Esophagus muscularis mucosa (tissue), 4 donors: ENCODE results near the gene ZNF483. TPM values are rescaled to one million over a fixed set of nuclear protein-coding genes. Genes with fewer than 3 reads are reported as not detected.

Source experiments
- DNase-seq: peaks from one replicate; pipeline ENCODE4 v3.0.0-alpha.2; 2017; ENCODE audit errors: extremely low spot score
- H3K27ac ChIP-seq, 4 donors: fragments of 200-600 bp; sonication (generic); replicated peaks in 1 of 4; 1 replicate in 3 of 4; 2 replicates in 1 of 4; pipeline ENCODE4 v1.5.1; 2016 to 2019; ENCODE audit warnings: mild to moderate bottlenecking in 1 of 4
- H3K27me3 ChIP-seq, 4 donors: fragments of 200-600 bp; sonication (generic); one replicate each; pipeline versions ENCODE4 v1.5.1 to v1.6.0; 2016 to 2019
- H3K36me3 ChIP-seq, 4 donors: fragments of 200-600 bp; sonication (generic); one replicate each; pipeline ENCODE4 v1.5.1; 2016 to 2019
- H3K4me1 ChIP-seq, 4 donors: fragments of 200-600 bp; sonication (generic); one replicate each; pipeline ENCODE4 v1.5.1; 2016 to 2019
- H3K4me3 ChIP-seq, 4 donors: fragments of 200-600 bp; sonication (generic); 1 replicate in 2 of 4; 2 replicates in 2 of 4; pipeline ENCODE4 v1.5.1; 2016 to 2019; ENCODE audit warnings: mild to moderate bottlenecking in 4 of 4, moderate library complexity in 1 of 4
- H3K9me3 ChIP-seq, 4 donors: fragments of 200-600 bp; sonication (generic); 1 replicate in 3 of 4; 2 replicates in 1 of 4; pipeline ENCODE4 v1.5.1; 2016 to 2019
- EP300 ChIP-seq: sonication (generic); formaldehyde crosslinking; IDR thresholded peaks from one replicate; pipeline ENCODE4 v1.6.1; 2017; ENCODE audit warnings: antibody characterized with exemption
- POLR2A ChIP-seq: fragments of 450-650 bp; IDR thresholded peaks from one replicate; pipeline ENCODE4 v1.6.1; 2017; ENCODE audit warnings: antibody characterized with exemption, moderate library complexity, mild to moderate bottlenecking, low read depth
- POLR2AphosphoS5 ChIP-seq, 2 donors: sonication (generic); formaldehyde crosslinking; IDR thresholded peaks; one replicate each; pipeline ENCODE4 v1.6.1; 2017; ENCODE audit warnings: antibody characterized with exemption in 2 of 2
- WGBS: methylation state at CpG from one replicate; pipeline ENCODE4 v1.1.5; 2018; 5-methylcytosine and 5-hydroxymethylcytosine counted together
- intact Hi-C: fragments of 100-400 bp; cut with DNase I; formaldehyde crosslinking; loops from one replicate; pipeline ENCODE4 v1.15.1; 2023
- total RNA-seq, 4 donors: library from RNA; depleted of rRNA; stranded (reverse); fragments of >200 nt; gene quantifications; one replicate each; pipeline versions ENCODE4 v1.1.0 to v1.2.1, GENCODE V29; 2016
- TF ChIP-seq, protein P1 (sequence below), 3 experiments: fragments of 200-600 bp in 2 of 3; fragments of 450-650 bp in 1 of 3; sonication (generic) in 2 of 3; IDR thresholded peaks; one replicate each; pipeline ENCODE4 v1.5.1; 2017 to 2019; ENCODE audit warnings: antibody characterized with exemption in 3 of 3, mild to moderate bottlenecking in 2 of 3, moderate library complexity in 1 of 3

The ZNF483 gene
- 10 to 100 TPM; 11.0 to 15.0 (median 14.5) TPM for total RNA-seq

- no peaks in the 10 kb centered on the region for H3K27me3 ChIP-seq
- H3K4me3 ChIP-seq = peak within 1 kb of the TSS; percentile 81 to 90 (median 89)
- no peaks in the 10 kb centered on the region for H3K9me3 ChIP-seq
- H3K4me1 ChIP-seq = peaks cover 10 to 21% (median 16%) of the 10 kb centered on the region in 4 donors
- H3K27ac ChIP-seq = peak within 1 kb of the TSS; percentile 73 to 81 (median 78)
- 3% methylated on average over 20 of the region's 66 CpGs for WGBS
- intact Hi-C loops = loop anchor here (5.0 kb wide), 1 partner anchor 43 kb away; the partner anchor contains the start of gene ECPAS
- no peak for DNase-seq
- H3K36me3 ChIP-seq = peaks cover 0 to 19% (median 3%) of the 10 kb centered on the region in 4 donors
- TF ChIP-seq POLR2AphosphoS5 (IDR thresholded peaks at IDR 0.05) (peak; percentile 77 to 78), EP300 (no peak)
Measured at GRCh38 chr9:111525056-111525977, at the start of gene ZNF483. TSS of gene ZNF483 (plus strand) at chr9:111525179. CDS start at chr9:111527396, 2,217 bp downstream.

- TF ChIP-seq EP300 (no peak), POLR2AphosphoS5 (IDR thresholded peaks at IDR 0.05) (no peak), POLR2A (no peak)
- TF ChIP-seq, protein P1, sequence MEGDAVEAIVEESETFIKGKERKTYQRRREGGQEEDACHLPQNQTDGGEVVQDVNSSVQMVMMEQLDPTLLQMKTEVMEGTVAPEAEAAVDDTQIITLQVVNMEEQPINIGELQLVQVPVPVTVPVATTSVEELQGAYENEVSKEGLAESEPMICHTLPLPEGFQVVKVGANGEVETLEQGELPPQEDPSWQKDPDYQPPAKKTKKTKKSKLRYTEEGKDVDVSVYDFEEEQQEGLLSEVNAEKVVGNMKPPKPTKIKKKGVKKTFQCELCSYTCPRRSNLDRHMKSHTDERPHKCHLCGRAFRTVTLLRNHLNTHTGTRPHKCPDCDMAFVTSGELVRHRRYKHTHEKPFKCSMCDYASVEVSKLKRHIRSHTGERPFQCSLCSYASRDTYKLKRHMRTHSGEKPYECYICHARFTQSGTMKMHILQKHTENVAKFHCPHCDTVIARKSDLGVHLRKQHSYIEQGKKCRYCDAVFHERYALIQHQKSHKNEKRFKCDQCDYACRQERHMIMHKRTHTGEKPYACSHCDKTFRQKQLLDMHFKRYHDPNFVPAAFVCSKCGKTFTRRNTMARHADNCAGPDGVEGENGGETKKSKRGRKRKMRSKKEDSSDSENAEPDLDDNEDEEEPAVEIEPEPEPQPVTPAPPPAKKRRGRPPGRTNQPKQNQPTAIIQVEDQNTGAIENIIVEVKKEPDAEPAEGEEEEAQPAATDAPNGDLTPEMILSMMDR (IDR thresholded peaks at IDR 0.05) = no peak
- Histone ChIP-seq H3K4me3 (no peak overlapping the region), H3K9me3 (no peaks in the 10 kb centered on the region), H3K4me1 (peaks cover 23 to 74% (median 70%) of the 10 kb centered on the region in 4 donors), H3K27ac (no peak overlapping the region), H3K27me3 (no peaks in the 10 kb centered on the region), H3K36me3 (no peaks in the 10 kb centered on the region)
- 81% methylated on average over 2 of the region's 2 CpGs for WGBS
- no peak for DNase-seq
- intact Hi-C loops = no loop called here
Measured at GRCh38 chr9:111475195-111475594, 49.8 kb upstream of the ZNF483 start.

- Histone ChIP-seq H3K36me3 (no peaks in the 10 kb centered on the region), H3K27me3 (no peaks in the 10 kb centered on the region), H3K27ac (no peak overlapping the region), H3K4me1 (peaks cover 26 to 78% (median 75%) of the 10 kb centered on the region in 4 donors), H3K4me3 (no peak overlapping the region), H3K9me3 (no peaks in the 10 kb centered on the region)
- no peak for DNase-seq
- no peak for TF ChIP-seq POLR2AphosphoS5 (IDR thresholded peaks at IDR 0.05)
- TF ChIP-seq EP300 = no peak
- TF ChIP-seq POLR2A = no peak
- TF ChIP-seq, protein P1 (IDR thresholded peaks at IDR 0.05) = no peak
- 92% methylated on average over 3 of the region's 3 CpGs for WGBS
- intact Hi-C loops = no loop called here
Measured at GRCh38 chr9:111477677-111478076, 47.3 kb upstream of the ZNF483 start.

GRCh38 chr9:111481885-111482636 is 42.9 kb upstream of the ZNF483 start:
- intact Hi-C loops = loop anchor here (5.0 kb wide), 1 partner anchor 45 kb away; the partner anchor contains the start of gene ZNF483
- Histone ChIP-seq H3K4me1 (peaks cover 9 to 55% (median 54%) of the 10 kb centered on the region in 4 donors), H3K9me3 (no peaks in the 10 kb centered on the region), H3K36me3 (no peaks in the 10 kb centered on the region), H3K27ac (peak overlapping the region; percentile 97 to 99 (median 99)), H3K27me3 (no peaks in the 10 kb centered on the region), H3K4me3 (peak overlapping the region; percentile 86 to 99 (median 93))
- 42% methylated on average over 13 of the region's 13 CpGs for WGBS
- TF ChIP-seq POLR2A (no peak), EP300 (no peak), POLR2AphosphoS5 (IDR thresholded peaks at IDR 0.05) (no peak)
- TF ChIP-seq, protein P1 (IDR thresholded peaks at IDR 0.05) = no peak
- no peak for DNase-seq
